CD4-positive, alpha-beta T cell treated with Interferon alpha-2 for 1 hour (primary cell): ENCODE results near the gene ZSWIM5.
"Not testable (repeated sequence)": the region's sequence is repeated elsewhere in the genome, so short reads cannot be mapped to it uniquely, and the experiment has no call there.

Experiments used
- DNase-seq, 2 donors: peaks; one replicate each; pipeline ENCODE4 v3.0.0-alpha.2; 2020 to 2022

The ZSWIM5 gene

DNA sequence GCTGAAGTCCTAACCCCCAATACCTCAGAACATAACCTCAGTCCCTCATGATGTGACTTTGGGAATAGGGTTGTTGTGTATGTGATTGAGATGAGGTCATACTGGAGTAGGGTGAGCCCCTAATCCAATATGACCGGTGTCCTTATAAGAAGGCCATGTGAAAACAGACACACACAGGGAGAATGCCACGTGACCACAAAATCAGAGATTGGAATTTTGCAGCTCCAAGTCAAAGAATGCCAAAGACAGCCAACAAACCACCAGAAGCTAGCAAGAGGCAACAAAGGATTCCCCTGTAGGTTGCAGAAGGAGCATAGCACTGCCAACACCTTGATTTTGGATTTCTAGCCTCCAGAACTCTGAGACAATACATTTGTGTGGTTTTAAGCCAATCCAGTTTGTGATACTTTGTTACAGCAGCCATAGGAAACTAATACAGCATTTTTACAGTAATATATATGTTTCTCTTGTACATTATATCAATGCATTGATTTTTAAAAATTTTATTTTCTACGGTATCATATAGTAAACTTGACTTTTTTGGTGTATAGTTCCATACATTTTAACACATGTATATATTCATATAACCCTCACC, 5.4 kb downstream of the ZSWIM5 start:
- no peak for DNase-seq

- no peak for DNase-seq
These were observed 6.0 kb downstream of the ZSWIM5 start for GRCh38 chr1:45200435-45200834.

DNA sequence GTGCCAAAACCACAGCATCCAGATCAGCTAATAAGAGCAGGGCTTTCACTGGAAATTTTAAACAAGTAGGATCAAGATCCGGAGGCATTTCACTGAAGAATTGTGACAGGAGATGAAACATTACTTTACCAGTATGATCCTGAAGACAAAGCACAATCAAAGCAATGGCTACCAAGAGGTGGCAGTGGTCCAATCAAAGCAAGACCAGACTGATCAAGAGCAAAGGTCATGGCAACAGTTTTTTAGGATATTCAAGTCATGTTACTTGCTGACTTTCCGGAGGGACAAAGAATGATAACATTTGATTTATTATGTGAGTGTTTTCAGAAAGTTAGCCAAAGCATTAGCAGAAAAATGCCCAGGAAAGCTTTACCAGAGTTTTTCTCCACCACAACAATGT, 8.2 kb downstream of the ZSWIM5 start:
- DNase-seq: no peak

DNA sequence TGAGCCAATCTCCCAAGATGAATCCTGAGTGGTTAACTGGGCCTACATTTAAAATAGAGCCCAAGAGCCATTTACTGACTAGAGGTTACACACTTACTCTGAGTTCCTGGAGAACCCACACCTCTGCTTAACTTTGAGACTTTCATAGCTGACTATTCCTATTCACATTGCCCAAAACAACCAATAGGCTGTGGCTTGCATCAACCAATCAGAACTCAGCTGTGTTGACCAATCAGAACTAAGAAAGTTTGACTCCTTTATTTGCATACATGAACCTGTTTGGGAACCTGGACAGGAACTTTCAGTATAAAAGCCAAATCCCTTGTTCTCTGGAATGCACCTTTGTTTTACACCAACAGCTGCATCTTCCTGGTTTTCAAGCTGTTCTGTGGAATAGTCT, 9.5 kb downstream of the ZSWIM5 start:
- DNase-seq: no peak

DNA sequence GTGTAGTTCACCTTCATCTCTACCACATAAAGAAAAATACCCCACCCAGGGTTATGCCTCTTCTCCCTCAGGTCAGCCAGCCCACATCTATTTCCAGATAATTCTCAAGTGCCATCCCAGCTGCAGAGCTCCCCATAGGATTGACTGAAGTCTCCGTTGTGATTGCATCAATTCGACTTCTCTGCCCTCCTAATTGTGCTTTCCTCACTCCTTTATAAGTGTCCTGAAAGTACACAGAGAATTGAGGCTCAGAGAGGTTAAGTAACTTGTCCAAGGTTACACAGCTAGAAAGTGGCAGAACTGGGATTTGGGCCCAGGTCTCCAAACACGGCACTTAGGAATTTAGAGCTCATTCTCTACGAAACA, 15.0 kb downstream of the ZSWIM5 start:
- DNase-seq: no peak

GRCh38 chr1:45187725-45188124, 18.7 kb downstream of the ZSWIM5 start:
- DNase-seq: no peak

DNA sequence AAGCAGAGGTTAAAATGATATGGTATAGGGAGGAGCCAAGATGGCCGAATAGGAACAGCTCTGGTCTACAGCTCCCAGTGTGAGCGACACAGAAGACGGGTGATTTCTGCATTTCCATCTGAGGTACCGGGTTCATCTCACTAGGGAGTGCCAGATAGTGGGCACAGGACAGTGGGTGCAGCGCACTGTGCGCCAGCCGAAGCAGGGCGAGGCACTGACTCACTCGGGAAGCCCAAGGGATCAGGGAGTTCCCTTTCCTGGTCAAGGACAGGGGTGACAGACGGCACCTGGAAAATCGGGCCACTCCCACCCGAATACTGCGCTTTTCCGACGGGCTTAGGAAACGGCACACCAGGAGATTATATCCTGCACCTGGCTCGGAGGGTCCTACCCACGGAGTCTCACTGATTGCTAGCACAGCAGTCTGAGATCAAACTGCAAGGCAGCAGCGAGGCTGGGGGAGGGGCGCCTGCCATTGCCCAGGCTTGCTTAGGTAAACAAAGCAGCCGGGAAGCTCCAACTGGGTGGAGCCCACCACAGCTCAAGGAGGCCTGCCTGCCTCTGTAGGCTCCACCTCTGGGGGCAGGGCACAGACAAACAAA, 26.4 kb downstream of the ZSWIM5 start:
- not testable (repeated sequence) for DNase-seq

- DNase-seq: no peak
These were observed 29.0 kb downstream of the ZSWIM5 start for GRCh38 chr1:45177452-45177851.

- no peak for DNase-seq
These were observed 33.6 kb downstream of the ZSWIM5 start for GRCh38 chr1:45172764-45173163.

GRCh38 chr1:45172005-45172404, 34.4 kb downstream of the ZSWIM5 start:
- DNase-seq: no peak

GRCh38 chr1:45171575-45171974, 34.8 kb downstream of the ZSWIM5 start:
- DNase-seq: no peak

DNA sequence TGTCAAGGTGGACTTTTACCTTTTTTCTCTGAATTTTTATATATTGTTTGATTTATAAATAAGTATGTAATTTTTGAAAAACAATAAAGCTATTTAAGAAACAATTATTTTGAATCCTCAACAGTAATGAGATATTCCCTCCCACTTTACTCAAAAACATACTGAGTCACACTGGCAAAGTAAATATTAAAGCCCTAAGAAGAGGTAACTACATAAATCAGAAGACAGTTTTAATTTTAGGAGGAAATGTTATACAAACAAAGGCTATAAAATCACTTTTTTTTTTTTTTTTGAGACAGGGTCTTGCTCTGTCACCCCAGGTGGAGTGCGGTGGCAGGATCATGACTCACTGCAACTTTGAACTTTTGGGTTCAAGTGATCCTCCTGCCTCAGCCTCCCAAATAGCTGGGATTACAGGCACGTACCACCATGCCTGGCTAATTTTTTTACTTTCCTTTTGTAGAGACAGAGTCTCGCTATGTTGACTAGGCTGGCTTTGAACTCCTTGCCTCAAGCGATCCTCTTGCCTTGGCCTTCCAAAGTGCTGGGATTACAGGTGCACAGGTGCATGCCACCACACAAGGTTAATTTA, 36.2 kb downstream of the ZSWIM5 start:
- no peak for DNase-seq

DNA sequence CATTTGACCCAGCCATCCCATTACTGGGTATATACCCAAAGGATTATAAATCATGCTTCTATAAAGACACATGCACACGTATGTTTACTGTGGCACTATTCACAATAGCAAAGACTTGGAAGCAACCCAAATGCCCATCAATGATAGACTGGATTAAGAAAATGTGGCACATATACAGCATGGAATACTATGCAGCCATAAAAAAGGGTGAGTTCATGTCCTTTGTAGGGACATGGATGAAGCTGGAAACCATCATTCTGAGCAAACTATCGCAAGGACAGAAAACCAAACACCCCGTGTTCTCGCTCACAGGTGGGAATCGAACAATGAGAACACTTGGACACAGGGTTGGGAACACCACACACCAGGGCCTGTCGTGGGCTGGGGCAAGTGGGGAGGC, 38.5 kb downstream of the ZSWIM5 start:
- DNase-seq: not testable (repeated sequence)

GRCh38 chr1:45164307-45164706, 42.1 kb downstream of the ZSWIM5 start:
- not testable (repeated sequence) for DNase-seq

DNA sequence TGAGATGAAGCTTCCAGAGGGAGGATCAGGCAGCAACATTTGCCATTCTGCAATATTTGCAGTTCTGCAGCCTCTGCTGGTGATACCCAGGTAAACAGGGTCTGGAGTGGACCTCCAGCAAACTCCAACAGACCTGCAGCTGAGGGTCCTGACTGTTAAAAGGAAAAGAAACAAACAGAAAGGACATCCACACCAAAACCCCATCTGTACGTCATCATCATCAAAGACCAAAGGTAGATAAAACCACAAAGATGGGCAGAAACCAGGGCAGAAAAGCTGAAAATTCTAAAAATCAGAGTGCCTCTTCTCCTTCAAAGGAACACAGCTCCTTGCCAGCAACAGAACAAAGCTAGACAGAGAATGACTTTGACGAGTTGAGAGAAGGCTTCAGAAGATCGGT, 43.3 kb downstream of the ZSWIM5 start:
- DNase-seq: peak in 1 of 2 donors; percentile 1

DNA sequence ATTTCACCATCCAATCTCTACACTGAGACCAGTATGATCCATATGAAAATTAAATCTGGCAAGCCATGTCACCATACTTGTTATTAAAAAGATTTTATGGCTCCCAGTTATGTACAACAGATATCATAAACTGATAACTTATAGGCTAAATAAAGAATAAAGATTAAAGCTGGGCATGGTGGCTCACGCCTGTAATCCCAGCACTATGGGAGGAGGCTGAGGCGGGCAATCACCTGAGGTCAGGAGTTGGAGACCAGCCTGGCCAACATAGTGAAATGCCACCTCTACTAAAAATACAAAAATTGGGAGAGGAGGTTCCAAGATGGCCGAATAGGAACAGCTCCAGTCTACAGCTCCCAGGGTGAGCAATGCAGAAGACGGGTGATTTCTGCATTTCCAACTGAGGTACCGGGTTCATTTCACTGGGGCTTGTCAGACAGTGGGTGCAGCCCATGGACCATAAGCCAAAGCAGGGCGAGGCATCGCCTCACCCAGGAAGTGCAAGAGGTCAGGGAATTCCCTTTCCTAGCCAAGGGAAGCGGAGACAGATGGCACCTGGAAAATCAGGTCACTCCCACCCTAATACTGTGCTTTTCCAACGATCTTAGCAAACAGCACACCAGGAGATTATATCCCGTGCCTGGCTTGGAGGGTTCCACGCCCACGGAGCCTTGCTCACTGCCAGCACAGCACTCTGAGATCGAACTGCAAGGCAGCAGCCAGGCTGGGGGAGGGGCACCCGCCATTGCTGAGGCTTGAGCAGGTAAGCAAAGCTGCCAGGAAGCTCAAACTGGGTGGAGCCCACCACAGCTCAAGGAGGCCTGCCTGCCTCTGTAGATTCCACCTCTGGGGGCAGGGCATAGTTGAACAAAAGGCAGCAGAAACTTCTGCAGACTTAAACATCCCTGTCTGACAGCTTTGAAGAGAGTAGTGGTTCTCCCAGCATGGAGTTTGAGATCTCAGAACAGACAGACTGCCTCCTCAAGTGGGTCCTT, 44.1 kb downstream of the ZSWIM5 start:
- DNase-seq: peak; percentile 6 to 32

GRCh38 chr1:45155957-45156356, 50.4 kb downstream of the ZSWIM5 start:
- no peak for DNase-seq

DNA sequence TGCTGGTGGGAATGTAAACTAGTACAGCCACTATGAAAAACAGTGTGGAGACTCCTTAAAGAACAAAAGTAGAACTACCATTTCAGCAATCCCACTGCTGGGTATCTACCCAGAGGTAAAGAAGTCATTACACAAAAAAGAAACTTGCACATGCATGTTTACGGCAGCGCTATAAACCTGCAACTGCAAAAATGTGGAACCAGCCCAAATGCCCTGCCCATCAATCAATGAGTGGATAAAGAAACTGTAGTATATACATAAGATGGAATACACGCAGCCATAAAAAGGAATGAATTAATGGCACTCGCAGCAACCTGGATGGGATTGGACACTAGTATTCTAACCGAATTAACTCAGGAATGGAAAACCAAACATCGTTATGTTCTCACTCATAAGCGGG, 51.0 kb downstream of the ZSWIM5 start:
- DNase-seq: no peak

- DNase-seq: no peak
These were observed 54.3 kb downstream of the ZSWIM5 start for GRCh38 chr1:45152126-45152525.

DNA sequence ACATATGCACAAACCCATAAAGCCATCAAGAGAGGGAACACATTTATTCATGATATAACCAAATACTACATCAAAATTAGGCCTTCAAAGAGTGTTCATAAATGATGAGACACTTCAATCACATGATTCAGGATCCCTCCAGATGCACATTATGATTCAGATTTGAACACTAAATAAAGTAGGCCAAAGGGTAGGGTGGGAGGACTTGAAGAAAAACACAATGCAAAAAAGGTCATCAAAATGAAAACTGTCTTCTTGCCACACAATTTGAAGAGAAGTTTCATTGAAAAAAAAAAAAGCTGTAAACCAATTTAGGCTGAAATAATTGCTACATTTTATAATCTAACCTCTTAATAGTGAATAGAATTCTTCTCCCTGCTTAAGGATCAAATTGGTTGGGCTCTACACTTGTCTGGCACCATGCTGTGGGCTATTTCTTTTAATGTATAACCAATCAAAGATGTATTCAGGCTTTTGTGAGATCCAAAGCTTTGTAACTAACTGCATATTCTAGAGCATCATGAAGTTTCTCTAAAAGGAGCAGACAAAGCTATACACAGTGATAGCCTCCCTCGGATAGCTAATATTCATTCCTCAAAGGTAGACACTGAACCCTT, 58.1 kb downstream of the ZSWIM5 start:
- DNase-seq: no peak

DNA sequence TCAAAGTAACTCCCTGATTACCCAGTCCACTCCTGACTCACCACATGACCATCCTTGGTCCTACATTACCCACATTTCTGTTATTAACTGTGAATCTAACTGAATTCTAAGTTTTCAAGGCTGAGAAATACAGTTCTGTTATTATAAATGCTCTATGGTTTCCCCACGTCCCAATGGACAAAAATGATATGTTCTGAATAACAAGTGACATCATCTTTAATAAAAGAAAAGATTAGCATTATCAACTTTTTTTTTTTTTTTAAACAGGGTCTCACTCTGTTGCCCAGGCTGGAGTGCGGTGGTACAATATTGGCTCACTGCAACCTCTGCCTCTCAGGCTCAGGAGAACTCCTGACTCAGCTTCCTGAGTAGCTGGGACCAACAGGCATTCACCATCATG, 59.6 kb downstream of the ZSWIM5 start:
- DNase-seq: no peak

- DNase-seq: no peak
These were observed 65.0 kb downstream of the ZSWIM5 start for GRCh38 chr1:45141247-45142003.
